Measurements from ENCODE around the gene TENT5C.

Gene TENT5C

DNA sequence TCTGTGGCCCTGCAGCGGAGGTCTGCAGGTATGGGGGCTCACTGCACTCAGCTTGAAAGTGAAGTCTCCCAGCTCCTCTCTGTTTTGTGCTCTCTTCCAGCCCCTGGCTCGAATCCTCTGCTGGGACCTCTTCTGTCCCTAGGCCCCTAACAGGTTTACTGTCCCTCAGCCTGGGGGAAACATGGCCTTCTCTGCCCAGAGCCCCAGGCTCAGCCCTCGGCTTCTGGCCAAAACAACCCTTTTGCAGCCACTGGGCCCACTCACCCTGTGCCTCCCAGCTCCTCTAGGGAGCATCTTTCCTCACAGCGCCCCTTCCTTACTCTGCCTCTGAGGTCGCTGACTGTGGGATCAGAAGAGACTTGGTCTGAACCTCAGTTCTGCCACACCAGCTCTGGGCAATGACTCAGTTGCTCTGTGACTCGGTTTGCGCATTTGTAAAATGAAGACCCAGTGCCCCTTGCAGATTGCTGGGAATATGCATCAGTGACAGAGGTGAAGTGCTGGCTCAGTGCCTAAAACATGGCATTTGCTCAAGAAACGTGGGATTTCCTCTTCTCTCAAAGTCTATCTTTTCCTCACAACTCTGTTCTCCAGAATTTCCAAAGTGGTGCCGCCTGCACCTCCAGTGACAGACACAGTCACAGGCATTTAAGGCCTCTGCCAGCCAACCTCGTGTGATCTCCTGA, 26.5 kb upstream of the TENT5C start:
- peaks cover 5% of the 10 kb centered on the region for H3K27me3 Mint-ChIP-seq (ENCODE audit: low read depth)
- H3K36me3 Mint-ChIP-seq (ENCODE audit: low read depth) = no peaks in the 10 kb centered on the region
- H3K4me3 Mint-ChIP-seq = no peak overlapping the region
- no peaks in the 10 kb centered on the region for H3K9me3 Mint-ChIP-seq
- no peak overlapping the region for H3K27ac Mint-ChIP-seq
- peaks cover under 1% of the 10 kb centered on the region for H3K4me1 Mint-ChIP-seq (ENCODE audit: low read depth)

DNA sequence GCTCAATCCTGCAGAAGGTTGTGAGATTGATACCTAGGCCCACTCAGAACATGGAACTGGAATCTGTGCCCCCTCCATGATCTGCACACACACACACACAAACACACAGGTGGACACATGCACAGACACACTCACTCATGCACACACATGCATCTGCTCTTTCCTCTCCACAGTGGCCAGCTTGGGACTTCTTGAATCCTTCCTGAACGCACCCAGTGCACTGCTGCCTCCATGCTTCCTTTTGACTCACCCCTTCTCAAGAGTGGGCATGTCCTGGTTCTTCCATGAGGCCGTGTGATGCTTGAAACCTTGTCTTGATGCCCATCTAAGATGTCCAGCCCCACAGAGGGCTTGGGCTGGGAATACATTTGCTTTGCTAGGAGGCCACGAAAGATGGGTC, 25.4 kb upstream of the TENT5C start:
- Mint-ChIP-seq H3K9me3 (no peaks in the 10 kb centered on the region), H3K4me3 (no peak overlapping the region), H3K4me1 (ENCODE audit: low read depth) (no peaks in the 10 kb centered on the region), H3K27me3 (ENCODE audit: low read depth) (peaks cover 5% of the 10 kb centered on the region), H3K27ac (no peak overlapping the region), H3K36me3 (ENCODE audit: low read depth) (no peaks in the 10 kb centered on the region)

GRCh38 chr1:117580882-117581281, 25.0 kb upstream of the TENT5C start:
- Mint-ChIP-seq H3K4me1 (ENCODE audit: low read depth) (no peaks in the 10 kb centered on the region), H3K27ac (no peak overlapping the region), H3K4me3 (no peak overlapping the region), H3K9me3 (no peaks in the 10 kb centered on the region), H3K27me3 (ENCODE audit: low read depth) (peaks cover 5% of the 10 kb centered on the region), H3K36me3 (ENCODE audit: low read depth) (no peaks in the 10 kb centered on the region)

DNA sequence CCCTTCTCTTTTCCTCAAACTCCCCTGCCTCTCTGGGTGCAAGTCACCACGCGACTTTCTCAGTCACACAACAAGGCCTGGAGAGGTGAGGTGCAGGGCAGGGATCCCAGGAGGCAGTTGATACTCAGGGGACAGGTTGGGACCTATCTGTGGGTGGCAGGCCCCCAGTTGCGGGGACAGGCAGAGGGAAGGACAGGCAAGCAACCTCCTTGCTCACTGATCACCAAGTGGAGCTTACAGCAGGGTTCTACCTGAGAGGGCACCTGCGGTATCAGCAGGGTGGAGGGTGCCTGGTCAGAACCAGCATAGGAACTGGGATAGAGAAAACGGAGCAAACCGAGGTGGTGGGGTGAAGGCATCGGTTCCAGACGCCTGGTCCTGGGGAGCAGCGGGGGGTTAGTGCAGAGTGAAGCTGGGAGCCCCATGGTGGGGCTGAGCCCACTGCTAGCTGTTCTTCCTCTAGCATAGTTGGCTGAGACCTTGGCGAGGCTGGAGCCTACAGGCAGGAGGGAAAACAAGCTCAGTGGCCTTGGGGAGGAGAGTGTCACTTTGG, 24.4 kb upstream of the TENT5C start:
- H3K4me1 Mint-ChIP-seq (ENCODE audit: low read depth) = no peaks in the 10 kb centered on the region
- no peaks in the 10 kb centered on the region for H3K36me3 Mint-ChIP-seq (ENCODE audit: low read depth)
- peaks cover 5% of the 10 kb centered on the region for H3K27me3 Mint-ChIP-seq (ENCODE audit: low read depth)
- no peak overlapping the region for H3K27ac Mint-ChIP-seq
- H3K4me3 Mint-ChIP-seq = no peak overlapping the region
- no peaks in the 10 kb centered on the region for H3K9me3 Mint-ChIP-seq

GRCh38 chr1:117582451-117582850, 23.4 kb upstream of the TENT5C start:
- no peaks in the 10 kb centered on the region for H3K9me3 Mint-ChIP-seq
- H3K4me1 Mint-ChIP-seq (ENCODE audit: low read depth) = no peaks in the 10 kb centered on the region

GRCh38 chr1:117583247-117583646, 22.6 kb upstream of the TENT5C start:
- H3K4me1 Mint-ChIP-seq (ENCODE audit: low read depth) = no peaks in the 10 kb centered on the region
- H3K4me3 Mint-ChIP-seq = no peak overlapping the region
- no peaks in the 10 kb centered on the region for H3K9me3 Mint-ChIP-seq
- H3K27me3 Mint-ChIP-seq (ENCODE audit: low read depth) = peaks cover 5% of the 10 kb centered on the region
- no peak overlapping the region for H3K27ac Mint-ChIP-seq
- no peaks in the 10 kb centered on the region for H3K36me3 Mint-ChIP-seq (ENCODE audit: low read depth)

More at GRCh38 chr1:117582451-117582850, 23.4 kb upstream of the TENT5C start:
- Mint-ChIP-seq H3K36me3 (ENCODE audit: low read depth) (no peaks in the 10 kb centered on the region), H3K27ac (no peak overlapping the region), H3K27me3 (ENCODE audit: low read depth) (peaks cover 5% of the 10 kb centered on the region), H3K4me3 (no peak overlapping the region)

DNA sequence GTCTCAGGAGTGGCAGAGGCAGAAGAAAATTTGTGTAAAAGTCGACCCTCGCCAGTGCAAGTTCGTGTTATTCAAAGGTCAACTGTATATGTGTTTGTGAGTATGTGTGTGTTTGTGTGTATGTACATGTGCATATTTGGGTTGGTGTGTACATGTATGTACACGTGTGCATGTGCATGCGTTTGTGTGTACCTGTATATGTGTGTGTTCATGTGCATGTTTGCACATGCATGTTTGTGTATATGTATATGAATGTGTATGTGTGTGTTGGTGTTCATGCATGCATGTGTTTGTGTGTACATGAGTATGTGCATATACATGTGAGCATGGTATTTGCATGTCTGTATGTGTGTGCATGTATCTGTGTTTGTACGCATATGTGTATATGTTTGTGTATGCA, 21.7 kb upstream of the TENT5C start:
- Mint-ChIP-seq H3K9me3 (no peaks in the 10 kb centered on the region), H3K4me1 (ENCODE audit: low read depth) (no peaks in the 10 kb centered on the region), H3K27ac (no peak overlapping the region), H3K4me3 (no peak overlapping the region), H3K36me3 (ENCODE audit: low read depth) (no peaks in the 10 kb centered on the region), H3K27me3 (ENCODE audit: low read depth) (peaks cover 9% of the 10 kb centered on the region)

DNA sequence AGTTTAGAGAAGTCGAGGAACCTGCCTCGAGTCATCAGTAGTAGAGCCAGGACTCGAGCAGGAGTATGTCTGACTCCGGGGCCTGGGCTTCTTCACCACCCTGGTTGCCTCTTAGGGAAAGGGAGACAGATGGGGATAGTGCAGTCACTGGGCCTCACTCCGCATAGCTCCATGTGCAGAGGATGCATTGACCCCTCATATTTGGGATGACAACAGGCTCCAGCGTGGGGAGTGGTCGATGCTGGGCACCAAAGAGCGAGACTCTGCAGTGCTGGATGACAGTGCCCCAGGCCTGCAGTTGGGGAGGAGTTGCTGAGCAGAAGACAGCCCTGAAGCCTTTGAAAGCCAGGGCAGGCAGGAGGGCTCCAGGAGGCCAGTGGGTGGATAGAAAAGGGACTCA, 20.8 kb upstream of the TENT5C start:
- Mint-ChIP-seq H3K36me3 (ENCODE audit: low read depth) (no peaks in the 10 kb centered on the region), H3K27ac (no peak overlapping the region), H3K27me3 (ENCODE audit: low read depth) (peaks cover 9% of the 10 kb centered on the region), H3K4me3 (no peak overlapping the region), H3K4me1 (ENCODE audit: low read depth) (no peaks in the 10 kb centered on the region), H3K9me3 (no peaks in the 10 kb centered on the region)

DNA sequence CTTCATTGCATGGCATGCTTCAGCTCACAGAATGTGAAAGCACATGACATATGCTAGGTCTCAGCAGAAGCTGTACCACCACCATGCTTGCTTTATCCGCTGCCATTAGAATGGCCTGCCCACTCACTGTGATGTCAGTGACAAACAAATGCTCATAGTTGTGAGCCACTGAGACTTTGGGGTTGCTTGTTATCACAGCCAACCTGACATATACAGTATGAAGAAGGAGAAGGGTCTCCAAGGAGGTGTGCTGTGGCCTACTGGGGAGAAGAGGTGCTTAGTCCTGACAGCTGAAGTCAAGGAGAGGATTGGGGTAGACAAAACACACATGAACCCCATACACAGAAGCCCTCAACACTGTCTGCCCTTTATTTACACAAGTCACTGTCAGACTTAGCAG, 19.5 kb upstream of the TENT5C start:
- no peak overlapping the region for H3K4me3 Mint-ChIP-seq
- no peaks in the 10 kb centered on the region for H3K9me3 Mint-ChIP-seq
- H3K27ac Mint-ChIP-seq = no peak overlapping the region
- no peaks in the 10 kb centered on the region for H3K36me3 Mint-ChIP-seq (ENCODE audit: low read depth)
- H3K27me3 Mint-ChIP-seq (ENCODE audit: low read depth) = peaks cover 9% of the 10 kb centered on the region
- no peaks in the 10 kb centered on the region for H3K4me1 Mint-ChIP-seq (ENCODE audit: low read depth)

GRCh38 chr1:117586747-117587498, 18.9 kb upstream of the TENT5C start:
- Mint-ChIP-seq H3K4me3 (no peak overlapping the region), H3K27me3 (ENCODE audit: low read depth) (peaks cover 9% of the 10 kb centered on the region), H3K9me3 (no peaks in the 10 kb centered on the region), H3K36me3 (ENCODE audit: low read depth) (no peaks in the 10 kb centered on the region), H3K4me1 (ENCODE audit: low read depth) (no peaks in the 10 kb centered on the region), H3K27ac (no peak overlapping the region)

DNA sequence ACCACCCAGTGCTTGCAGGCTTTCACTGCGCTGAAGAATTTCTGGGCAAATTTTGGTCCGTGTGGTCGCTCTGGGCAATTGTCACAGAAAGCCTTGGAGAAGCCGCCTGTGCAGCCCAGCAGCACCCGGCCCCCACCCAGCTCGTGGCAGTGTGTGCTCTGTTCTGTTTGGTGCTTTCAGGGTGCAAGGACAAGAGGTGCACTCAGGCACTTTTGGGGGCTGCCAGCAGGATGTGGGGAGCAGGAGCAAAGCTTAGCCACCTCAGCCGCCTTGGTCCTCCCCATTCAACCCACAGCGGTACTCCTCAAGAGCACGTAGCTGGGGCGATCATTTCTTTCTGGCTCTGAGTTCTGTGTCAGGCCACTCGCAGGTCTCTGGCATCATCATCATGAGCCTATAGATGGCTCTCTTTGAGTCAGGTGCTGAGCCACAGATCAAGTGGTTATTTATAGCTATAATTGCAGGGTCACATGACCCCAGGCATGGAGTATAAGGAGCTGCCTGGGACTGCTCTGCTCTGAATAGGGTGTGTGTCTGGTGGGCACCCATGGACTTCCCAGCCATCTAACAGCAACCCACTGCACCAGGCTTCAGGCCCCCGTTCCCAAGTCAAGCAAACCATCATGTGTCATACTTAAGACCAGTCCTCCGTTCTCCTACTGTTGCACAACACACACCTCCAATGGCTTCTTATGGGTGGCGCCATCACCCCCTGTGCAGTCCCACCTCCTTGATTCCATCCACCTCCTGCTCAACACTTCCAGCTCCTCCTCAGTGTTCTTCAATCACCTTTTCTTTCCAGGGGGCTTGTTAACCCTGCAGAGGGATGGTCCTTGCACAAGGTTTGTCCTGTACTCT, 18.1 kb upstream of the TENT5C start:
- Mint-ChIP-seq H3K36me3 (ENCODE audit: low read depth) (no peaks in the 10 kb centered on the region), H3K27ac (no peak overlapping the region), H3K4me1 (ENCODE audit: low read depth) (no peaks in the 10 kb centered on the region), H3K4me3 (no peak overlapping the region), H3K27me3 (ENCODE audit: low read depth) (peaks cover 14% of the 10 kb centered on the region), H3K9me3 (no peaks in the 10 kb centered on the region)

DNA sequence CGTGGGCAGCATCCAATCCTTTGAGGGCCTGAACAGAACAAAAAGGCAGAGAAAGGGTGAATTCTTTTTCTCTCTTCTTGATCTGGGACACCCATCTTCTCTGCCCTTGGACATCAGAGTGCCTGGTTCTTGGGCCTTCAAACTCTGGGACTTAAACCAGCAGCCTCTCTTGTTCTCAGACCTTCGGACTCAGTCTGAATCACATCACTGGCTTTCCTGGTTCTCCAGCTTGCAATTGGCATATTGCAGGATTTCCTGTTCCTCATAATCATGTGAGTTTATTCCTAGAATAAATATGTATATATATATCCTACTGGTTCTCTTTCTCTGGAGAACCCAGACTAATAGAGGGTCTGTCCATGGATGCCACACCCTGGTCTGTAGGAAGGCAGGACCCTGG, 16.3 kb upstream of the TENT5C start:
- no peaks in the 10 kb centered on the region for H3K36me3 Mint-ChIP-seq (ENCODE audit: low read depth)
- H3K9me3 Mint-ChIP-seq = no peaks in the 10 kb centered on the region
- H3K4me1 Mint-ChIP-seq (ENCODE audit: low read depth) = no peaks in the 10 kb centered on the region
- H3K4me3 Mint-ChIP-seq = no peak overlapping the region
- H3K27ac Mint-ChIP-seq = no peak overlapping the region
- H3K27me3 Mint-ChIP-seq (ENCODE audit: low read depth) = peaks cover 17% of the 10 kb centered on the region

- H3K27me3 Mint-ChIP-seq (ENCODE audit: low read depth) = peaks cover 17% of the 10 kb centered on the region
- H3K27ac Mint-ChIP-seq = no peak overlapping the region
Measured at GRCh38 chr1:117590273-117590925, 15.4 kb upstream of the TENT5C start.

GRCh38 chr1:117591252-117591651, 14.6 kb upstream of the TENT5C start:
- H3K4me3 Mint-ChIP-seq = no peak overlapping the region
- H3K36me3 Mint-ChIP-seq (ENCODE audit: low read depth) = no peaks in the 10 kb centered on the region
- H3K9me3 Mint-ChIP-seq = no peaks in the 10 kb centered on the region
- peaks cover 17% of the 10 kb centered on the region for H3K27me3 Mint-ChIP-seq (ENCODE audit: low read depth)
- no peaks in the 10 kb centered on the region for H3K4me1 Mint-ChIP-seq (ENCODE audit: low read depth)
- no peak overlapping the region for H3K27ac Mint-ChIP-seq

More at GRCh38 chr1:117590273-117590925, 15.4 kb upstream of the TENT5C start:
- Mint-ChIP-seq H3K4me3 (no peak overlapping the region), H3K4me1 (ENCODE audit: low read depth) (no peaks in the 10 kb centered on the region), H3K36me3 (ENCODE audit: low read depth) (no peaks in the 10 kb centered on the region), H3K9me3 (no peaks in the 10 kb centered on the region)

Data from T-helper 1 cell treated with Interleukin-12 subunit alpha and Interleukin-12 subunit beta and Interleukin-4 antibody, amounts not matched to agents 30 μg/mL and 1 μg/mL, for 36 hours (primary cell).